DOHH2 (cell line): ENCODE measurements around the gene COBLL1.

Experiments used
- EZH2phosphoT487 ChIP-seq: fragments of 200-600 bp; sonication (generic); IDR thresholded peaks from 2 replicates; pipeline ENCODE4 v1.6.1; 2017; ENCODE audit warnings: borderline replicate concordance, mild to moderate bottlenecking, antibody characterized with exemption, low read length, moderate library complexity, mixed read lengths
- TF ChIP-seq, protein P1 (sequence below): fragments of 200-600 bp; sonication (generic); IDR thresholded peaks from one replicate; pipeline ENCODE4 v1.5.1; 2014; ENCODE audit warnings: antibody characterized with exemption, mild to moderate bottlenecking, low read depth, low read length; ENCODE audit not compliant: poor library complexity, severe bottlenecking

GRCh38 chr2:164860694-164861042 is 19.0 kb upstream of the COBLL1 start:
- TF ChIP-seq, protein P1, sequence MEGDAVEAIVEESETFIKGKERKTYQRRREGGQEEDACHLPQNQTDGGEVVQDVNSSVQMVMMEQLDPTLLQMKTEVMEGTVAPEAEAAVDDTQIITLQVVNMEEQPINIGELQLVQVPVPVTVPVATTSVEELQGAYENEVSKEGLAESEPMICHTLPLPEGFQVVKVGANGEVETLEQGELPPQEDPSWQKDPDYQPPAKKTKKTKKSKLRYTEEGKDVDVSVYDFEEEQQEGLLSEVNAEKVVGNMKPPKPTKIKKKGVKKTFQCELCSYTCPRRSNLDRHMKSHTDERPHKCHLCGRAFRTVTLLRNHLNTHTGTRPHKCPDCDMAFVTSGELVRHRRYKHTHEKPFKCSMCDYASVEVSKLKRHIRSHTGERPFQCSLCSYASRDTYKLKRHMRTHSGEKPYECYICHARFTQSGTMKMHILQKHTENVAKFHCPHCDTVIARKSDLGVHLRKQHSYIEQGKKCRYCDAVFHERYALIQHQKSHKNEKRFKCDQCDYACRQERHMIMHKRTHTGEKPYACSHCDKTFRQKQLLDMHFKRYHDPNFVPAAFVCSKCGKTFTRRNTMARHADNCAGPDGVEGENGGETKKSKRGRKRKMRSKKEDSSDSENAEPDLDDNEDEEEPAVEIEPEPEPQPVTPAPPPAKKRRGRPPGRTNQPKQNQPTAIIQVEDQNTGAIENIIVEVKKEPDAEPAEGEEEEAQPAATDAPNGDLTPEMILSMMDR: no peak
- TF ChIP-seq EZH2phosphoT487: no peak
